ENCODE data around the gene CCDC158.
"Not testable (repeated sequence)": the region's sequence is repeated elsewhere in the genome, so short reads cannot be mapped to it uniquely, and the experiment has no call there.

CCDC158 gene

DNA sequence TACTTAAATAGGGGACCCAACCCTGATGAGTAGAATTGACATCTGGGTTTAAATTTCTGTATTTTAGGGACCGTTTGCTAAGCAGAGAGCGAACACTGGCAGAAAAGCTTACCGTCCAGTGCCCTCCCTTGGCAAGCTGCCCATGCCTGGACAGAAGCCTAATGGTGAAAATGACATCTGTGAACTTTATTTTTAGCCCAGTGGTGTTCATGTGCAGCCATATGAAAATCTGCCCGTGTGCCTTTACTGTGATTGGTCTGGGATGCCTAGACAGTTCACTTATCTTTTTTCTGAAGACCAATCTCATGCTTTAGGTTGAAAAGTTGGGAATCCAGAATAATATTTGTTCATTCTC is 113.3 kb downstream of the CCDC158 start:
- DNase-seq, result no peak

DNA sequence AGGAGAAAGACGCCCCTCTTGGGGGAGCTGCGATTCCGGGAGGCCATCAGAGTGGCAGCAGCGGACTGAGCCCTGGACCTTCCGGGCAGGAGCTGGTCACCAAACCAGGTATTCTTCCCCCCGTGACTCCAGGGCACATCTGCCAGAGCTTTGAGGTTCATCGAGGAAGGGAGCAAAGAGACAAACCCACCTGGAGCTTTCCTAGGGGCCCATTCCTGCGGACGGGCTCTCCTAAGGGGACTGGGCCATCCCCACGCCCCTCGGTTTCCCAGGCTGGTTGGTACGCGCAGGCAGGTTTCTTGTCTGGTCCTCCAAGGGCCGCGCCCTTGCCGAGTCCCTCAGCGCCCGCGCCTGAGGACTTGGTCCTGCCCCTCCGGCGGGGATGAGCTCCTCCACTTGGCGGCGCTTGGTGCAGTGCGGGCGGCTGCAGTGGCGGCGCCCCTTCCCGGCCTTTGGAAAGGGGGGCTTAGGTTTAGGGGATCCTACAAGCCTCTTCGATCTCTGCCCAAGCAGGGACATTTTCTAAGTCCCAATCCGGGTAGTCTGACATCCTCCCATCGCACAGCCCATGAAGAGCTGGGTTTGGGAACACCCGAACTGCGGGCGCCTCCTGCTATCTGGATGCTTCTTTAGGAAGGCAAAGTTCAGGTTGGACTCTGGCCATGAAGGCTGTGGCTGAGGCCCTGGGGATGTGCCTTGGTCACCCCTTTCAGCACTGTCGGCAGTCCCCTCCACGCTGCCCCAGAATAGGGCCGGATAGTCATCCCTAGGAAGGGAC is 113.9 kb downstream of the CCDC158 start:
- DNase-seq, result peak; percentile 18 to 55

DNA sequence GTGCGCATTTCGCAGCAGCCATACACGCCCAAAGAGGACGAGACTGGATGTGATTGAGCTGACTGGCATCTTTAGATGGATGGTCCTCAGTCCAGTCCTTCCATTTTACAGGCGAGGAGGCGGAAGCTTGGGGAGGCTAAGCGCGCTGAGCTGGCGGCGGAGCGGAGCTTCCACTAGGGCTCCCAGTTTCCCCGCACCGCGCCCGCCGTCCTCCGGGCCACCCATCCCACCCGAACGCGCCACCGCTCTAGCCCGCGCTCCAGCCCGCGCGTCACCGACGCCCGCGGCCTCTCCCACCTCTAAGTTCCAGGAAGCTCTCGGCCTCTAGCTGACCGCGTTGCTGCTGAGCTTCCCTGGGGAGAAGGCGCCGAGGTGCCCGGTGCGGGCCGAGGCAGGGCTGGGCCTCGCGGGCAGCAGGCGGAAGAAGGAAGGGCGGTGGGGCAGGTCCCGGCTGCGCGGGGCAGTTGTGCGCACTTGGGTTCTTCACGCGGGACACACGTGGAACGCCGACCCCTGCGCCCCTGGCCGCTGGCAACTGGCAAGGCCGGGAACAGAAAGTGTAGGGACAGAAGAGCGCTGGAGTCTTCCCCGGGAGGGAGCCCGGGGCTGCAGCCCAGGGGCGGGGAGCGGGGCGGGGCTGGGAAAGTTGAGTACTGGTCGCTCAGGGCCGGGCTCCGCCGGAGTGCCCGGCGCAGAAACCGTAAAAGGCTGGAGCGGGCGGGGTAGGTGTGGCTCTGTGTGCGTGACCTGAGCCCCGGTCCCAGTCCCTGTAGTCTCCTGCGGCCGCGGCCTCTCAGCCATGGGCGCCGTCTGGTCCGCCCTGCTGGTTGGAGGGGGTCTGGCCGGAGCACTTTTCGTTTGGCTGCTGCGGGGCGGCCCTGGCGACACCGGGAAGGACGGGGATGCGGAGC is 114.7 kb downstream of the CCDC158 start, which contains the start of gene STBD1:
TSS of gene STBD1 (plus strand) at position 763 of the 911 bp plus-strand sequence. CDS start at position 800, 37 bp downstream.
- DNase-seq, result peak; percentile 51 to 68

DNA sequence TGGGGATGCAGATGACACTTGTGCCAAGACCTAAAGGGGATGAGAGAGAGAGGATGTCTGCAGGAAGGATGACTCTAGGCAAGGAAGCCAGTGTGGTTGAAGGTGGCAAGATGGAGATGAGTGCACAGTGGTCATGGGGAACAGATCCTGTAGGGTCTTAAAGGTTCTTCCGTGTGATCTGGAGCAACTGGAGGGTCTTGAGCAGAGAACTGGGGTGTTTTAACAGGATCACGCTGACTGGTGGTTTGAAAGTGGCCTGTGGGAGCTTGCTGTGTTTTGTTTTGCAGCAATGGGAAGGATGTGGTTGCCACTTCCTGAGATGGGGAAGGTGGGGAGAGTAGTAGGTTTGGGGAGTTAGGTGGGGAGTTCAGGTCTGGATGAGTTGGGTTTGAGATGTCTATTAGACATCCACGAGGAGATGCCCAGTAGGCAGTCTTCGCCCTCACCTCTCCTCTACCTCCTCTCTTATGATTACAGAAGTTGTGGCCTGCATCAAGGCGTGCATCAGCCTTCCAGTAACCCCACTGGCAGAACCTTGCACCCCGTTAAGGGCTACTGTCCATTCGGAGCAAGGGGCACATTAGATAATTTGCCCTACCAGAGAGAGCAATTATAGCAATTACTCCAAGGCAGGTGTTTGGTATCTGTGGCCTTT is 115.8 kb downstream of the CCDC158 start:
- DNase-seq, result no peak

DNA sequence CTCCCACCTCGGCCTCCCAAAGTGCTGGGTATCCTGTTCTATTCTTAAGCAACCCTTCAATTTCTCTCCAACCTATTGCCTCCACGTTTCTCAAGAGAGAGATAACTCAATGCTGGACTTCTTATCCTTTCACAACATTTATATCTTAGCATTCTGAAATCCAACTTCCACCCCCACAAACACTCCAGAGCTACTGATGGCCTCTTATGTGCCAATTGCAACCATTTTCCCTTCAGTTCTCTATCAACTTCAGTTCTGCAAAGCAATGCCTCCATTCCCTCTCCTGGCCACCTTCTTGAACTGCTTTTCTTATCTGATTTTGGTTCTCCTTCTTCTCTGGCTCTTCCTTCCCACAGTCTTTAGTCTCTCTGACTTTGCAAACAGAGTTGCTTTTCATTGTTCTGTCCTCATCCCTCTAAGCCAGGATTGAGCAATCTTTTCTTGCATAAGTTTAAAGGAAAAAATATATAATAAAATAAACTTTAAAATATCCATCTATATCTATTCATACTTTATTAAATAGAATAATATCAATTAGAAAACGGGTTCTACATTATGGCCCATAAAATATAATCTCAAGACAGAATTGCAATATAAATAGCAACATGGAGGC is 118.0 kb downstream of the CCDC158 start:
- DNase-seq, result peak; percentile 76 to 82

DNA sequence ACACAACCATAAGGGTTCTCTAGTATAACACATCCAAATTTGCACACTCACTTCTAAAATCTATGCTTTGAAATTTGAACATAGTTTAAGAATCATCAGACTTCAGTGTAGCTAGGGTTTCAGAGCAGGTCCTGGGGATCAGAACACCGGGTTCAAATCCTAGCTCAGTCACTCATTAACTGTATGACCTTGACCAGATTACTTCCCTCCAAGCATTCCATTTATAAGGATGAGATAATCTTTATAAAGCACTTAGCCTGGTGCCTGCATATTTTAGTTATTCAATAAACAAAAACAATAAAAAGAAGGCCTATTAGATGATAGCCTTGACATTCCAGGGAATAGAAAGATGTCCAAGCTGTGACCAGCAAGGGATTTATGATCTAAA is 119.2 kb downstream of the CCDC158 start:
- DNase-seq, result no peak

DNA sequence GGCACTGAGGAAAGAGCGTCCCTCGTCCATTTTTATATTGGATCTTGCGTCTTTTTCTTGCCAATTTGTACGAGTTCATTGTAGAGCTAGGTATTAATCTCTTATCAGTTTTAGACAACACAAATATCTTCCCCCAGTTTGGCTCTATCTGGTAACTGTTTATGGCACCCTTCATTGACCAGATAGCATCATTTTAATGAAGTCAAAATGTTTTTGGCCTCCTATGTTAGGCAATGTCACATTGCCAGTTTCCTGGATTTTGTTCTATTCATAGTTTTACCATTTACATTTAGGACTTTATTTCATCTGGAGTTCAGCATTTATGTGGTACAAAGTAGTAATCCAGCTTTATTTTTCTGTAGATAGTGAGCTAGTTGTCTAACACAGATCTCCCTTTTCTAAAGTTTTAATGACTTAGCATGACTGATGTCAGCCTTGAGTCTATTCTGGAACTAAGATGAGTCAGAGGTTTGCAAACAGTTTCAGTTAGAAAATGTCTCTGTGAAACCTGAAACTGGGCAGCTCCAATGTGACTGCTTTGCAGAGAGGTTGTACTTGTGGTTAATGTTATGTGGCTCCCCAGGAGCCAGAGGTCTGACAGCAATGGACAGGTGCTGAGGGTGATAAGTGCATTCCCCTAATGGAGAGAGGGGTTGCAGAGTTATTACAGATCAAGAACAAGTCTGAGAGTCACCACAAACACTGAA is 119.7 kb downstream of the CCDC158 start:
- DNase-seq, result peak; percentile 66 to 72

DNA sequence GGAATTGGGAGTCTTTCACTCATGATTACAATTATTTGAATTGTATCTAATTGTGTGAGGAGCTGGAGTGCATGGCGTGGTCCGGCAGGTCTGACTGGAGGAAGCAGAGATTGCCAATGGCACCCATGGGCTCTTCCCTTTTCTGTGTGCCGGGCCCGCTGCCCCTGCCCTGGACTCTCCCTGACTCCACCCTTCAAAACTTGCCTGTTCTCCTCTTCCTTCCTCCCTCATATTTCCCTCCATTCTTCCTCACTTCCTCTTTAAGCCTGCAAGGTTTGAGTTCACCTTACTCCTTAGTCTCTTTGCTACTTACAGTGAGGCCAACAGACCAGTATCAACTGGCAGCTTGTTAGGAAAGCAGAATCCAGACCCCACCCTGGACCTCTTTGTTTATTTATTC is 120.9 kb downstream of the CCDC158 start:
- DNase-seq, result peak; percentile 42 to 47

DNA sequence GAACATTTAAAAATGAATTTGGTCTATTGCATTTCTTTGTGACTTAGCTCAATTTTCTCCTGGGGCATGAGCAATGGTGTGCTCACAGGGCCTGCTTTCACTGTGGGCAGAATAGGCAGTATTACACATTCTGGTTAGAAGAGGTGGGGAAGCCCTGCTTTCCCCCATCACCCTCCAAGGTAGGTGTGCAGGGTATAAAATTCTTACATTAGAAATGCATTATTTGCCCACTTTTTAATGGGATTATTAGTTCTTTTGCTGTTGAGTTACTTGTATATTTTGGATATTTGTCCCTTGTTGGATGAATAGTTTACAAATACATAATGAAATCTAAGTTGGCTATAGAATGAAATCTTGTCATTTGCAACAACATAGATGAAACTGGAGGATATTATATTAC is 122.7 kb downstream of the CCDC158 start:
- DNase-seq, result no peak

DNA sequence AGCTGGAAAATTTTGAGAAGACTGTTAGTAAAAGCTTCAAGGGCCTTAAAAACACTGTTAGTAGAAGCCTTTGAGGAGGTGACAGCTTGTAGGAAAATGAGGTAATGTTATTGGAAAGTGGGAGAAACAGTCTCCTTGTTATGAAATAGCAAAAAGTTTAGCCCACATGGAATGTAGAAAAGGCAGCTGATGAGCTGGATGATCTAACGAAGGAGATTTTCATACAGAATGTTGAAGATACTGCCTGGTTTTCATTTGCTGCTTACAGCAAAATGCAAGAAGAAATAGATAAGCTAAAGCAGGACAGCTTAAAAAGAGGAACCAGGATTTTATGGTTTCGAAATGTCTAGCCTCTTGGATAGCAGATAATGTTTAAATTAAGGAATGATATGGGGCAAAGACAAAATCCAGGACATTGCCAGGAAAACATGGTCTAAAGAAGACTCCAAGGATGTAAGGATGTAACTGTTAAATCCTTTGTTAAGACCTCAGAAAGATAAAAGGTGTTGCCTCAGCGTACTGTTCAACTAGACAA is 124.6 kb downstream of the CCDC158 start:
- peak; percentile 17 to 36 for DNase-seq

DNA sequence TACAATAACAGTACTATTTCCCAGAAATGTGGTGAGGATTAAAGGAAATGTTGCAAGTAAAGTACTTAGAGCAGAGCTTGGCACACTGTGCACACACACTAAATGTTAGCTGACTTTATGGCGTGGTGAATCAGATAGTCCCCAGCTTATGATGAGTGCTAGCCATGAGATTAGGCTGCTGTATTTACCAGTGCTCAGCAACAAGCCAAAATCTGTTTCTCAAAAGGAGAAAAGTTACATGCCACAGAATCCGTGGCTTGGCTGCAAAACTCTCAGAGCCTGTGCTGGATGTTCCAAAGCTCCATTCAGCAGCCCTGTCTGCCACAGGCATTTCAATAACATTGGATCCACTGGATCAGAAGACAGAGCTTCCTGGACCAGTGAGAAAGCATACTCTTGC is 127.2 kb downstream of the CCDC158 start:
- no peak for DNase-seq

DNA sequence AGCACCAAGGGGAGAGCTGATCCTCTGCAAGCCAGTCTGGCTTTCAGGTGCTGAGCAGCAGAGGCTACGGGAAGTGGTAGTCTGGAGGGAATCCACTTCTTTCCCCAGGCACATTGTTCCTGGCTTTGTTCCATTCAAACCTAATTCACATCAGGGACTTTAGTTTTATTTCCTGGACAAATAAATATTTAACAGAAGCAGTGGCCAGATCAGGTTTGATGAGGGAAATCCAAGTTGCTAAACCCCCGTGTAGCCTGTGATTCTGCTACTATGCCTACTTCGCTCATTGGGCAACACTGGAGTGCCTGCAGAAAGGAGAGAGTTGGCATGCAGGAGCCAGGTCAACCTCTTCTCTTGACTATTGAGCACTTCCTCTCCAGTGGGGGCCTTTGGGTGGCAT is 128.2 kb downstream of the CCDC158 start:
- DNase-seq, result no peak

DNA sequence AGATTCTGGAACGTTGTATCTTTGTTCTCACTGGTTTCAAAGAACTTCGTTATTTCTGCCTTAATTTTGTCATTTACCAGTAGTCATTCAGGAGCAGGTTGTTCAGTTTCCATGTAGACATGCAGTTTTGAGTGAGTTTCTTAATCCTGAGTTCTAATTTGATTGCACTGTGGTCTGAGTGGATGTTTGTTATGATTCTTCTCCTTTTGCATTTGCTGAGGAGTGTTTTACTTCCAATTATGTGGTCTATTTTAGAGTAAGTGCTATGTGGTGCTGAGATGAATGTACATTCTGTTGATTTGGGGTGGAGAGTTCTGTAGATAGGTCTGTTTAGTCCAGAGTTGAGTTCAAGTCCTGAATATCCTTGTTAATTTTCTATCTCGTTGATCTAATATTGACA is 133.1 kb downstream of the CCDC158 start:
- DNase-seq, result not testable (repeated sequence)

DNA sequence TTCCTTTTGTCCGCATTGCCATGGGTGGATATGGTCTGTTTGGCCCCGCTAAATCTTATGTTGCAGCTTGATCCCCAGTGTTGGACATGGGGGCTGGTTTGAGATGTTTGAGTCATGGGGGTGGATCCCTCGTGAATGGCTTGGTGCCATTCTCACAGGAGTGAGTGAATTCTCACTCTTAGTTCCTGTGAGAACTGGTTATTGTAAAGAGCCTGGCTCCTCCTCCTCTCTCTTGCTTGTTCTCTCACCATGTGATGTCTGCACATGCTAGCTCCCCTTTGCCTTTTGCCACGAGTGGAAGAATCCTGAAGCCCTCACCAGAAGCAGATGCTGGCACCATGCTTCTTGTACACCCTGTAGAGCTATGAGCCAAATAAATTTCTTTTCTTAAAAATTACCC is 137.0 kb downstream of the CCDC158 start:
- no peak for DNase-seq

DNA sequence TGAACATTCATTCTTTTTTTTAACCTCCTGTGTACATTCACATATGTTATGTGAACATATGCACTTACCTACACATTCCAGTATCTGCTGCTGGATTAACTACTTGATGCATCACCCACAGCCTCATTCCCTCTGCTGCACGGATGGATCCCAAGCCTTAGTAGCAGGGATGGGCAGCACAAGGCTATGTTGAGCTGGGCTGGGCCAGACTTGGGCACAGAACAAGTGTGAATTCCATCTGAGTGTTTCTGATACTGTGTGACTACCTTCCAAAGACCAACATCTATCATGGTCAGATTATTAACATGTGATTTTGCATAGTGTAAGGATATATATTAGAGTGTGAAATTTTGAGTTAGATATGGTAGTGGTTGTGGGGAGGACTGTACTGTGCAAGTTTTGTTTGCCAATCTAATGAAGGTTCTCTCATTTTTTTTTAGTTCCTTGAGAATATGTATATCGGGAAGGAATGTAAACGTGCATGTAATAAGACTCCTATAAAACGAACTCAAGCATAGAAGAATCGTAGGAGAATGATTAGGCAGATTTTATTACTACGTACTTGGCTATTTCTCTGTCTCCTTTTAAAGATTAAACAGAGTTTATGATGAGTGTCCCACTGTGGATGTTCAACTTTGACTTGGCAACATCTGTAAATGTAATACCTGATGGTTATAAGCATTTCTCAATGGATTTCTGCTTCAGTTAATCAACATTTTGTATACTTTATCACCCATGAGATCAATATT is 137.8 kb downstream of the CCDC158 start:
- no peak for DNase-seq

DNA sequence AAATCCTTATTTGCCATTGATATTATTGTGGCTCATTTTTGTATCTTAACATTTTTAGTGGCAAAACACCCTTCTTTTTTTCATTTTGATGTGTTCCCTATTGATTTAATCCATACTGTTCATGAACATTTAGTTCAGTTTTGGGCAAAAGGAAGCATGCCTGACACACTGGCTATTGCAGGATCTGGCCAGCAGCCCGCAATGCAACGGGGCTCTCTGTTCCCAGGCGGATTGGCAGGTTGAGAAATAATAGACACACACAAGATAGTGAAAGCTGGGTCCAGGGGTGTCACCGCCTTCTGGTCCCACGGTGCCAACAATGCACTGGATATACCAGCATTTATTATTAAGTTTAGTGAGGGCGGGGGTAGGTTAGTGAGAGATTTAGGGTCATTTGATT is 139.3 kb downstream of the CCDC158 start:
- DNase-seq, result not testable (repeated sequence)

DNA sequence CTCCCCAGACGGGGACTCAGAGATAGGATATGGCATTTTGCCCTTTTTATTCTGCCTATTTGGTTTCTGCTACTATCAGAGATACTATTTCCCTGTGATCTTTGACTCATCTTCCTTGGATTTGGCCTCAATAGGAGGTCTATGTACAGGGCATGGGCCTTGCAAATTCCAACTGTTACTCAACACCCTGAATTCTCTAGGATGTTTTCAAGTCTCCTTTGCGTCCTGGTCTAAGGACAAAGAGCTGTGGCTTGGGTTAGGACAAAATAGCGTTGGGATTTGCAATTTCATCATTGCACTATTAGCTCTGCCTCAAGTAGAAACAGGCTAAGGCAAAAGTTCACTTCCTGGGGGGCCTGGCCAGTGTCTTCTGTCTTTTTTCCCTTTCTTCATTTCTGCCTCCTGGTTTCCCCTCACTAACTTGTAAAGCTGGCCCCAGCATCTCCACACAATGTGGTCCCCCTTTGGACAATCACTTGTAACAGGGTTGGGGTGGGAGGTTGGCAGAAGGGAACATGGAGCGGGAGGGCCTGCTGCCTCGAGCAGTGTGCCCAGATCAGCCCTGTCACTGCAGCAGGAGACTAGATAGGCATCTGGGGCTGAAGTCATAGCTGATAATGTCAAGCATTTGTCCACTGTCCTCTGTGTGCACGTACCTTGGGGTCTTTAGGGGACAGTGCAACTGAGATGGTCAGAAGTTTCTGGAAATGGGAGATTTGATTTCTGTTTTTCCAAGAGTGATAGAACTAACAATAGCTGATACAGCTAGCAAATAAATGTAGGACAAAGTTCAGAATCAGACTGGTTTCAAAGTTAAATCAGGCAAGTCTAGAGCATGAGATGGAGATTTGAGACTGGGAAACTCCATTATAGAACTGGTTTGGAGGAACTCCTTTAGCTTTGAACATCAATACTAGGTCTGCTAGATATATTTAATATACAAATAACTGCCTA is 140.2 kb downstream of the CCDC158 start:
- DNase-seq, result no peak

DNA sequence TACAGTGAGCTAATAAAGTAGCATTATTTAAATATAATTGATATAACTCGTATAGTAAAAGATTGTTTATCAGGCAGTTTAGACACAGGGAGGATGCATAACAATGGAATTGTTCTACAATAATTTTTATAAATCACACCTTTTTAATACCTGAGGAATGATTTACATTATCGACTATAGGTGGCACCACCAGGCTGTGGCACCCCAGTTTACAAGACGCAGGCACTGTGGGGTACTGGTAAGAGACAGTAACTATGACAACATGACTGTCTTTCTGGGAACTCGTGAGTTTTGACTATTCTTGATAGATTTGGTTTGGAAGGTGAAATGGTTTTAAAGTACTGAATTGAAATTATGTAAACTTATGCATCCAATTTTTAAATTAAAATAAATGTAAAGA is 141.5 kb downstream of the CCDC158 start:
- no peak for DNase-seq

DNA sequence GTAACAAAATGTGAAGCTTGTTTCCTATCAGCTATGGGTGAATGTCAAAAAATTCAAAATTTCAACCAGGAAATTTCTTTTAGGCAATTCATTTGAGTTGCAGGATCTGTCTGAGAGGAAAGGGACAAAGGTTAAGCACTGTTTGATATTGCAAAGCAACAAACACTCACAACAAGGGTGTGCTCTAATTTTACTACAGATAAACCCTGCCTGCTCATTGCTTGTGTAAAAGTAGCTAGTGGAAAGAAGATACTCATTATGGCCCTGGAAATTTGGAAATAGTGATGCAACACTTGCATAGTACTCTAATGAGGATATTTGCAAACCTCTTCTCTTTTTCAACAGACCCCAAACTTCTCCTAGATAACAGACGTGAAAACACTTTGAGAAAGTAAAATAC is 142.4 kb downstream of the CCDC158 start:
- peak in 1 of 2 donors; percentile 43 for DNase-seq

DNA sequence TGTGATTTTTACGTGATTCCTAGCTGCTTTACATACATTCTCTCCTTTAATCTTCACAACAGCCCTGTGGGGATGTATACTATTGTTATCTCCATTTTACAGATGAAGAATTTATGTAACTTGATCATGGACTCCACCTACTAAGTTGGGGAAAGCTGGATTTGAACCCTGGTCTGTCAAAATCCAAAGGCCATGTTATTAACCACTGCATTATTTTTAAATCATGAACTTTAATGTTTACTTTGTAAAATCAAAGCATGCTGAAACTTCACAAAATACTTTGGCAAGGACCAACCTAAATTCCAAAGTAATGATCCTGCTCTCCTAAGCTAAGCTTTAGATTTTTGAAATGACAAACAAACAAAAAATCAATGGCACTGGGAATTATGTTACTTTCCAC is 143.3 kb downstream of the CCDC158 start:
- no peak for DNase-seq

All from inflammatory macrophage (primary cell).